Frontal cortex (tissue), 4 donors: ENCODE data around the gene IFT172. TPM values are rescaled to one million over a fixed set of nuclear protein-coding genes. Genes with fewer than 3 reads are reported as not detected.
"Not testable (repeated sequence)": the region's sequence is repeated elsewhere in the genome, so short reads cannot be mapped to it uniquely, and the experiment has no call there.

Experiments used
- DNase-seq, 2 donors: peaks; one replicate each; pipeline ENCODE4 v3.0.0; 2012; ENCODE audit warnings: low spot score in 2 of 2
- FAIRE-seq: peaks from 2 replicates; lab custom pipeline; 2012; peaks lifted over from hg19 to GRCh38; lab: Jason Lieb, UNC
- total RNA-seq: library from RNA; depleted of rRNA; stranded (reverse); fragments of >200 nt; gene quantifications from one replicate; pipeline ENCODE4 v1.2.3, GENCODE V29; 2014
- donor health status: control.
- donor health status: control.
- donor health status: control.

The IFT172 gene, protein sequence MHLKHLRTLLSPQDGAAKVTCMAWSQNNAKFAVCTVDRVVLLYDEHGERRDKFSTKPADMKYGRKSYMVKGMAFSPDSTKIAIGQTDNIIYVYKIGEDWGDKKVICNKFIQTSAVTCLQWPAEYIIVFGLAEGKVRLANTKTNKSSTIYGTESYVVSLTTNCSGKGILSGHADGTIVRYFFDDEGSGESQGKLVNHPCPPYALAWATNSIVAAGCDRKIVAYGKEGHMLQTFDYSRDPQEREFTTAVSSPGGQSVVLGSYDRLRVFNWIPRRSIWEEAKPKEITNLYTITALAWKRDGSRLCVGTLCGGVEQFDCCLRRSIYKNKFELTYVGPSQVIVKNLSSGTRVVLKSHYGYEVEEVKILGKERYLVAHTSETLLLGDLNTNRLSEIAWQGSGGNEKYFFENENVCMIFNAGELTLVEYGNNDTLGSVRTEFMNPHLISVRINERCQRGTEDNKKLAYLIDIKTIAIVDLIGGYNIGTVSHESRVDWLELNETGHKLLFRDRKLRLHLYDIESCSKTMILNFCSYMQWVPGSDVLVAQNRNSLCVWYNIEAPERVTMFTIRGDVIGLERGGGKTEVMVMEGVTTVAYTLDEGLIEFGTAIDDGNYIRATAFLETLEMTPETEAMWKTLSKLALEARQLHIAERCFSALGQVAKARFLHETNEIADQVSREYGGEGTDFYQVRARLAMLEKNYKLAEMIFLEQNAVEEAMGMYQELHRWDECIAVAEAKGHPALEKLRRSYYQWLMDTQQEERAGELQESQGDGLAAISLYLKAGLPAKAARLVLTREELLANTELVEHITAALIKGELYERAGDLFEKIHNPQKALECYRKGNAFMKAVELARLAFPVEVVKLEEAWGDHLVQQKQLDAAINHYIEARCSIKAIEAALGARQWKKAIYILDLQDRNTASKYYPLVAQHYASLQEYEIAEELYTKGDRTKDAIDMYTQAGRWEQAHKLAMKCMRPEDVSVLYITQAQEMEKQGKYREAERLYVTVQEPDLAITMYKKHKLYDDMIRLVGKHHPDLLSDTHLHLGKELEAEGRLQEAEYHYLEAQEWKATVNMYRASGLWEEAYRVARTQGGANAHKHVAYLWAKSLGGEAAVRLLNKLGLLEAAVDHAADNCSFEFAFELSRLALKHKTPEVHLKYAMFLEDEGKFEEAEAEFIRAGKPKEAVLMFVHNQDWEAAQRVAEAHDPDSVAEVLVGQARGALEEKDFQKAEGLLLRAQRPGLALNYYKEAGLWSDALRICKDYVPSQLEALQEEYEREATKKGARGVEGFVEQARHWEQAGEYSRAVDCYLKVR (N-terminal part only)
- 36.3 TPM for total RNA-seq

- FAIRE-seq: peak; percentile 13
Observed at GRCh38 chr2:27489498-27490397, at the start of gene IFT172. IFT172 (minus strand) TSS chr2:27489743; CDS start chr2:27489653, 90 bp downstream.

DNA sequence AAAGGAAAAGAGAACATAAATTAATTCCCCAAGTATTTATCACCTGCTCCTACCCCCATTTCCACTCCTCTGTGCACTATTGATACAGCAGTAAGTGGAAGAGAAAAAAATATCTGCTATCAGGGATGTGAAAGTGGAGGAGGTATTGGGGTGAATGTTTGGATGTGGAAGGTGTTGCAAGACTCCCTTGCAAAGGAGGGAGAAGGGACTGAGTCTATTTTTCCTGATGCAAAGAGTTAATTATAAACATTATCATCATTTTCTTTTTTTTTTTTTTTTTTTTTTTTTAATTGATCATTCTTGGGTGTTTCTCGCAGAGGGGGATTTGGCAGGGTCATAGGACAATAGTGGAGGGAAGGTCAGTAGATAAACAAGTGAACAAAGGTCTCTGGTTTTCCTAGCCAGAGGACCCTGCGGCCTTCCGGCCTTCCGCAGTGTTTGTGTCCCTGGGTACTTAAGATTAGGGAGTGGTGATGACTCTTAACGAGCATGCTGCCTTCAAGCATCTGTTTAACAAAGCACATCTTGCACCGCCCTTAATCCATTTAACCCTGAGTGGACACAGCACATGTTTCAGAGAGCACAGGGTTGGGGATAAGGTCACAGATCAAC is 49.4 kb upstream of the IFT172 start:
- FAIRE-seq, DNase-seq: not testable (repeated sequence)

More at GRCh38 chr2:27489498-27490397, at the start of gene IFT172:
- DNase-seq: peak; percentile 89 to 95

GRCh38 chr2:27537287-27537686 is 47.7 kb upstream of the IFT172 start:
- DNase-seq (no peak), FAIRE-seq (no peak)

GRCh38 chr2:27531983-27532382 is 42.4 kb upstream of the IFT172 start:
- DNase-seq (no peak), FAIRE-seq (no peak)

DNA sequence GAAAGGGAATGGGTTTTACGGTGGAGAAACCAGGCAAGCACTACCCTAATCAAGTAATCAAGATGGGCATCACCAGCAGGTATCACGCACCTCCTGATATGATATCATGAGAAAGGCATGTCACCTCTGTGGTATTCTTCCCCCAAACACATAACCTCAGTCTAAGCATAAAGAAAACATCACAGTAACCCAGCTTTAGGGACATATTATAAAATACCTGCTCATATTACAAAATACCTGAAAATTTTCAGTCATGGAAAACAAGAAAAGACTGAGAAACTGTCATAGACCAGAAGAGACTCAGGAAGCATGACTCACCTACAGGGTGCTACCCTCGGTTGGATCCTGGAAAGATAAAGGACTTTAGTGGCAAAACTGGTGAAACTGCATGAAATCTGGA is 37.6 kb upstream of the IFT172 start:
- DNase-seq (no peak), FAIRE-seq (no peak)

- DNase-seq (no peak), FAIRE-seq (no peak)
Observed at GRCh38 chr2:27522400-27522945, 32.9 kb upstream of the IFT172 start.

DNA sequence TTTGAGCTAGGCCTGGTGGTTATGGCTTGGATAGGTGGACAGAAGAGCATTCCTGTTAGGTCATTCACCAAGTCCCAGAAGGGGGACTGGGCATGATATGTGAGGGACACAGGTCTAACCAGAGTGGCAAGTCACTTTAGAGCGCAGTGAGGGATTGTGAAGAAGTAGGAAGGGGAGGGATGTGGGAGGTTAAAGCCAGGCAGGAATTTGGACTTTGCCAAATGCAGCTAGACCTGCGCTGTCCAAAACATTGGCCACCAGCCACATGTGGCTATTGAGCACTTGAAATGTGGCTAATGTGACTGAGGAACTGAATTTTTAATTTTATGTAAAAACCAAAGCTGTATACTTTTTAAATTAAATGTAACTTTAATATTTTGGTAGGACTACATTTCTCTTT is 30.8 kb upstream of the IFT172 start:
- FAIRE-seq: no peak
- no peak for DNase-seq

- FAIRE-seq: no peak
Observed at GRCh38 chr2:27518782-27519113, 29.2 kb upstream of the IFT172 start.

DNA sequence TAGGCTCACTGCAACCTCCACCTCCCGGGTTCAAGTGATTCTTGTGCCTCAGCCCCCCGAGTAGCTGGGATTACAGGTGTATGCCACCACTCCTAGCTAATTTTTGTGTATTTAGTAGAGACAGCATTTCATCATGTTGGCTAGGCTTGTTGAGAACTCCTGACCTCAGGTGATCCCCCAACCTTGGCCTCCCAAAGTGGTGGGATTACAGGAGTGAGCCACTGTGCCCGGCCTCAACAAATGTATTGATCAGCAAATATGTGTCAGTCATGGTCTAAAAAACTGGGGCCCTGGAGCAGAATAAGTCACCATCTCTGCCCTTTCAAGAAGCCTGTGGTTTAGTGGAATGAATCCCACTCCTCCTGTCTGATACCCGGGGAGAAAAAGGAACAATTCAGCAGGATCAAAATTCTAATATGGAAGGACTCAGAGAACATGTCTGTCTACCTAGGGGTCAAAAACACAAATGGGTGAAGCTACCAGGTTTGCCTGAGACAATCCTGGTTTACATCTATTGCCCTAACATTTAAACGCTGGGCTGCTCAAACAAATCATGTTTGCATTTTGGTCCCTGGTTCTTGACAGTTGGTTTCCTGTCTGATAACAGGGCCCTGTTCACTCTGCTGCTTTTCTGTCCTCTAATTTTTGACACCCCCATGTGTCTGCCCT is 28.7 kb upstream of the IFT172 start:
- DNase-seq (no peak), FAIRE-seq (no peak)

More at GRCh38 chr2:27518782-27519113, 29.2 kb upstream of the IFT172 start:
- no peak for DNase-seq

DNA sequence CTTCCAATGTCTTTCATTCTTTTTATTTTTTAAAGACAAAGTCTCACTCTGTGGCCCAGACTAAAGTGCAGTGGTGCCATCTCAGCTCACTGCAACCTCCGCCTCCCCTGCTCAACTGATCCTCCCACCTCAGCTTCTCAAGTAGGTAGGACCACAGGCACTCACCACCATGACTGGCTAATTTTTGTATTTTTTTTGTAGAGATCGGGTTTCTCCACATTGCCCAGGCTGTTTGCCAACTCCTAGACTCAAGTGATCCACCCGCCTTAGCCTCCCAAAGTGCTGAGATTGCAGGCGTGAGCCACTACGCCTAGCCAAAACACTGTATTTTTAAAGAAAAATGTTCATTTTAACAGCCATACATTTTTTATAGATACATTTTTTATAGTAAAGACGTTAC is 19.8 kb upstream of the IFT172 start:
- DNase-seq (no peak), FAIRE-seq (no peak)

DNA sequence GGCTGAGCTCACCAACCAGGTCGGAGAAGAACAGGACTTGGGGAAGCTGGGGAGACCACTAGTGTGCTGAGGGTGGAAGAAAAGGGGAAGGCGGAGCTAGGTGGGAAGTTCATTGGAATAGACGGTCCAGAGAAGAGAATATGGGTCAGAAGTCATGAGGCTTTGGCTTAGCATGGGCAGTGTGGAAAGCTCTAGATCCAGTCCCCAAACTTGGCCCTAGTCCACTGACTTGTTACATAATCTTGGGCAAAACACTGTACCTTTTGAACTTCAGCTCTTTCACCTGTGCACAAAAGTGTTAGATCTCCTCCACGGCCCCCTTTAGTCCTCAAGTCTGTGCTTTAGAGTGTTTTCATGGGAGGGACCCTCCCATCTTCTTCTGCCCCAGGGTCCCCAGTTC is 17.8 kb upstream of the IFT172 start:
- no peak for FAIRE-seq
- DNase-seq: no peak

DNA sequence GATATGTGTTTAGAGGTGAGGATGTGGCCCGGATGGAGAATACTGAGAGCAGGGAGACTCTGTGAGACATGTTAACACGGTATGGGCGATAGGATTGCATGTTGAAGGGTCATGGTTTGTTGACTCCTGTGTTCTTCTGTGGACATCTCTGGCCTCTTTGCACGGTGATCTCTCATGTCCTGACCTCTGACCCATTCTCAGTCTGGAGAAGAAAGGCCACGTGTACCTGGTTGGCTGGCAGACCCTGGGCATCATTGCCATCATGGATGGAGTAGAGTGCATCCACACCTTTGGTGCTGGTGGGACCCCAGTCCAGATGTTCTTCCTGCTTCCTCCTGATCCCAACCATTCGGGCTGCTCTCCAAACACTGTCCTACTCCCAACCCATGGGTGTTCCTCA is 17.0 kb upstream of the IFT172 start:
- no peak for DNase-seq
- no peak for FAIRE-seq

GRCh38 chr2:27502142-27502541 is 12.6 kb upstream of the IFT172 start:
- DNase-seq: no peak

GRCh38 chr2:27501042-27501441 is 11.5 kb upstream of the IFT172 start:
- no peak for DNase-seq

More at GRCh38 chr2:27502142-27502541, 12.6 kb upstream of the IFT172 start:
- no peak for FAIRE-seq

GRCh38 chr2:27498975-27499374 is 9.4 kb upstream of the IFT172 start:
- FAIRE-seq (no peak), DNase-seq (no peak)

More at GRCh38 chr2:27501042-27501441, 11.5 kb upstream of the IFT172 start:
- no peak for FAIRE-seq

DNA sequence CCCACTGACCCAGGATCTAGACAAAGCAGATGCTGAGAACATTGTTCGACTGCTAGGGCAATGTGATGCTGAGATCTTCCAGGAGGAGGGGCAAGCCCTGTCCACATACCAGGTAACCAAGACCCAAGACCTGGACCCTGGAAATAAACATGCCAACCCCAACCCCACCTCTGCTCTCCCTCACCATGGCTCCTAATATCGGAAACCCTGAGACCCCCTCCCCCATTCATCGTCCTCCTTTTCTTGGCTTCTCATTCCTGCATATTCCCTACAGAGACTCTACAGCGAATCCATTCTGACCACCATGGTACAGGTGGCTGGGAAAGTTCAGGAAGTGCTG is 7.7 kb upstream of the IFT172 start:
- no peak for FAIRE-seq
- no peak for DNase-seq

- no peak for FAIRE-seq
- DNase-seq: no peak
Observed at GRCh38 chr2:27496357-27497287, 7.1 kb upstream of the IFT172 start, which contains the start of gene GCKR. GCKR (plus strand) TSS chr2:27496839; CDS start chr2:27496905, 66 bp downstream.
